Measurements from ENCODE around the gene ARID1B.

The ARID1B gene

DNA sequence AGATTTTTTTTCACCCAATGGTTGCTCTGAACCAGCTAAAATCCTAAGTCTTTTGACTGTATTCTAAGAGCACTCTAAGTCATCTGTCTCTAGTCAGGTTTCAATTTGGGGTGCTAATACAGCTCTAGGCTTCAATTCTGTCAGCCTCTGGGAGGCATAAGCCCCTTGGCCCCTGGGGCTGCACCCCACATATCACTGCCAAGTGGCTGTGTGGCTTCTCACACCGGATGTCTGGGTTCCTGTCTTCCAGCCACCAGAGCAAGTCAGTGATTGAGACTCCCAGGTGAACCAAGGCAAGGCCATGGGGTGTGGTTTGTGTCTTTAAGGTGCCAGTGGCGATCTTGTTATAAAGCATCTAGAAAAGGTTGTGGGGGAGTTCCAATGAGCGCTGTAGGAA, 409.6 kb downstream of the ARID1B start:
- Histone ChIP-seq H3F3A (ENCODE audit: insufficient read depth) (no peaks in the 10 kb centered on the region), H3K4me2 (ENCODE audit: low read depth, low read length, poor library complexity, severe bottlenecking) (no peak overlapping the region), H3K36me3 (ENCODE audit: low read length) (peaks cover 13% of the 10 kb centered on the region; the same call in 1 of the 2 replicates), H3K27ac (ENCODE audit: low read depth, low read length) (no peak overlapping the region), H2AFZ (ENCODE audit: low read depth, low read length, severe bottlenecking) (no peak overlapping the region), H4K20me1 (ENCODE audit: low read depth, low read length) (no peaks in the 10 kb centered on the region), H3K9me3 (ENCODE audit: insufficient read depth, low read length) (no peaks in the 10 kb centered on the region), H3K79me2 (ENCODE audit: insufficient read depth, low read length) (no peaks in the 10 kb centered on the region), H3K9me2 (replicated peaks; ENCODE audit: insufficient read depth, low read length) (no peaks in the 10 kb centered on the region), H3K27me3 (ENCODE audit: low read length) (no peaks in the 10 kb centered on the region), H3K4me3 (ENCODE audit: insufficient read depth, low read length, poor library complexity, severe bottlenecking) (no peak overlapping the region), H3K9ac (ENCODE audit: low read length) (no peak overlapping the region)
- TF ChIP-seq, protein P1, sequence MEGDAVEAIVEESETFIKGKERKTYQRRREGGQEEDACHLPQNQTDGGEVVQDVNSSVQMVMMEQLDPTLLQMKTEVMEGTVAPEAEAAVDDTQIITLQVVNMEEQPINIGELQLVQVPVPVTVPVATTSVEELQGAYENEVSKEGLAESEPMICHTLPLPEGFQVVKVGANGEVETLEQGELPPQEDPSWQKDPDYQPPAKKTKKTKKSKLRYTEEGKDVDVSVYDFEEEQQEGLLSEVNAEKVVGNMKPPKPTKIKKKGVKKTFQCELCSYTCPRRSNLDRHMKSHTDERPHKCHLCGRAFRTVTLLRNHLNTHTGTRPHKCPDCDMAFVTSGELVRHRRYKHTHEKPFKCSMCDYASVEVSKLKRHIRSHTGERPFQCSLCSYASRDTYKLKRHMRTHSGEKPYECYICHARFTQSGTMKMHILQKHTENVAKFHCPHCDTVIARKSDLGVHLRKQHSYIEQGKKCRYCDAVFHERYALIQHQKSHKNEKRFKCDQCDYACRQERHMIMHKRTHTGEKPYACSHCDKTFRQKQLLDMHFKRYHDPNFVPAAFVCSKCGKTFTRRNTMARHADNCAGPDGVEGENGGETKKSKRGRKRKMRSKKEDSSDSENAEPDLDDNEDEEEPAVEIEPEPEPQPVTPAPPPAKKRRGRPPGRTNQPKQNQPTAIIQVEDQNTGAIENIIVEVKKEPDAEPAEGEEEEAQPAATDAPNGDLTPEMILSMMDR (IDR thresholded peaks at IDR 0.05; ENCODE audit: insufficient read depth, low read length, poor library complexity, severe bottlenecking) = no peak
- TF ChIP-seq EZH2phosphoT487 (conservative IDR thresholded peaks at IDR 0.05; ENCODE audit: low read length) = no peak

DNA sequence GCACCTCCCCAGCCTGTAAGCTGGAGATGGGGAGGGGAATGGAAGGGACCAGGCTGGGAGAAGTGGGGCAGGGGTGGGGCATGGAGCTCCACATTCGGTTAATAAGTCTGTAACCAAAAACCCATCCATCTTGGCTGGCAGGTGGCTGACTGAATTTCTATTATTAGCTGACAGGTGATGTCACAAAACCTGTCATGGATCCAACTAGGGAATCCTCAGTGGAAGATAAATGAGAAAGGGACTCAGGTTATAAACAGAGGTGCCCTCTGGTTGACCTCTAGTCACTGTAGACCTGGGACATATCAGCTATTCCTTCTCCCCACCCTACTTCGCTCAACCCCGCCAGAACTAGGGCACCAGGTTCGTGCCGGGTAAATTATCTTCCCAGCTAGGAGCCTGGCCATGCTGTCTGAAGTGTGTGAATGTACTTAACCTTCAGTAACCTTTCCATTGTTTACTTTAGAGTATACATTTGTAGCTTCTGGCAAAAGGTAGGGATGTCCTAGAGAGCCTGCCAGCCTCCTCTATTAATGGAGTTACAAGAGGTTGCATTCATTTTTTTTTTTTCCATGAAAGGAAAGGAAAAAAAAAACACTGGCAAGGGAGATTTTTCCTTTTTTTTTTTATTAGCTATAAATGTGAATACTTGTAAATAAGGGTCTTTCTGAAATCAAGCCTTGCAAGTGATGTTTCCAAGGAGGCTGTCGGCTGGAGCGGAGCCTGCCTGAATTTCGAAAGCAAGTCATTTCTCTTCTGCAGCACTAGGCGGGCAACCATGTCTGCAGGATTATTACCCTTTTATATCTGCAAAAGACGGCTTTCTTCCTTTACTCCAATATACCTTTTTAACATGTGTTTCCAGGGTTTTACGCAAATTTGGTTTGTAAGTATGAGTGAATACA, 410.3 kb downstream of the ARID1B start:
- H3K4me2 ChIP-seq (ENCODE audit: low read depth, low read length, poor library complexity, severe bottlenecking) = no peak overlapping the region
- H3K36me3 ChIP-seq (ENCODE audit: low read length) = peaks cover 16% of the 10 kb centered on the region; the same call in 1 of the 2 replicates
- H3K79me2 ChIP-seq (ENCODE audit: insufficient read depth, low read length) = no peaks in the 10 kb centered on the region
- no peaks in the 10 kb centered on the region for H4K20me1 ChIP-seq (ENCODE audit: low read depth, low read length)
- no peak overlapping the region for H3K9ac ChIP-seq (ENCODE audit: low read length)
- no peak overlapping the region for H2AFZ ChIP-seq (ENCODE audit: low read depth, low read length, severe bottlenecking)
- no peaks in the 10 kb centered on the region for H3K27me3 ChIP-seq (ENCODE audit: low read length)
- no peaks in the 10 kb centered on the region for H3K9me3 ChIP-seq (ENCODE audit: insufficient read depth, low read length)
- no peaks in the 10 kb centered on the region for H3K9me2 ChIP-seq (replicated peaks; ENCODE audit: insufficient read depth, low read length)
- H3K4me3 ChIP-seq (ENCODE audit: insufficient read depth, low read length, poor library complexity, severe bottlenecking) = no peak overlapping the region
- H3F3A ChIP-seq (ENCODE audit: insufficient read depth) = no peaks in the 10 kb centered on the region
- no peak overlapping the region for H3K27ac ChIP-seq (ENCODE audit: low read depth, low read length)
- no peak for TF ChIP-seq EZH2phosphoT487 (conservative IDR thresholded peaks at IDR 0.05; ENCODE audit: low read length)
- TF ChIP-seq, protein P1 (IDR thresholded peaks at IDR 0.05; ENCODE audit: insufficient read depth, low read length, poor library complexity, severe bottlenecking) = no peak

DNA sequence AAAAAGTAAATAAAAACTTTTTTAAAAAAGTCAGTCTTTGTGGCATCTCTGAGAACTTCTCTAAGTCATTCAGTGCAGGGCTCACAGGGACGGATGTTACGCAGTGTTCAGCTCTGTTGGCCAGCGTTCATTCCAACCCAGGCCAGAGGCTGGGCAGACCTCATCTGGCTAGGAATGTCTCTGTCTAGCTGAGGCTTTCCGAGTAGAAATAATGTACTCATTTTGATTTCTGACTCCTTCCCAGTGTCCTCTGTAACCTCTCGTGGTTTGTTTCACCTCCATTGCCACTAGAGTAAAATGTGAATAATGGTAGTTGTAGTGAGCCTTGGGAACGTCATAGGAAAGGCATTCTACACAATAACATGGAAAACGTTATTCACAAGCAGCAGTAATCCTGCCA, 411.0 kb downstream of the ARID1B start:
- no peaks in the 10 kb centered on the region for H3K9me2 ChIP-seq (replicated peaks; ENCODE audit: insufficient read depth, low read length)
- H3K79me2 ChIP-seq (ENCODE audit: insufficient read depth, low read length) = no peaks in the 10 kb centered on the region
- H3K4me2 ChIP-seq (ENCODE audit: low read depth, low read length, poor library complexity, severe bottlenecking) = no peak overlapping the region
- H3K36me3 ChIP-seq (ENCODE audit: low read length) = peaks cover 16% of the 10 kb centered on the region; the same call in 1 of the 2 replicates
- no peak overlapping the region for H3K27ac ChIP-seq (ENCODE audit: low read depth, low read length)
- H2AFZ ChIP-seq (ENCODE audit: low read depth, low read length, severe bottlenecking) = no peak overlapping the region
- no peaks in the 10 kb centered on the region for H4K20me1 ChIP-seq (ENCODE audit: low read depth, low read length)
- H3K9ac ChIP-seq (ENCODE audit: low read length) = no peak overlapping the region
- H3F3A ChIP-seq (ENCODE audit: insufficient read depth) = no peaks in the 10 kb centered on the region
- TF ChIP-seq EZH2phosphoT487 (conservative IDR thresholded peaks at IDR 0.05; ENCODE audit: low read length) = no peak
- no peaks in the 10 kb centered on the region for H3K27me3 ChIP-seq (ENCODE audit: low read length)
- no peaks in the 10 kb centered on the region for H3K9me3 ChIP-seq (ENCODE audit: insufficient read depth, low read length)
- H3K4me3 ChIP-seq (ENCODE audit: insufficient read depth, low read length, poor library complexity, severe bottlenecking) = no peak overlapping the region

DNA sequence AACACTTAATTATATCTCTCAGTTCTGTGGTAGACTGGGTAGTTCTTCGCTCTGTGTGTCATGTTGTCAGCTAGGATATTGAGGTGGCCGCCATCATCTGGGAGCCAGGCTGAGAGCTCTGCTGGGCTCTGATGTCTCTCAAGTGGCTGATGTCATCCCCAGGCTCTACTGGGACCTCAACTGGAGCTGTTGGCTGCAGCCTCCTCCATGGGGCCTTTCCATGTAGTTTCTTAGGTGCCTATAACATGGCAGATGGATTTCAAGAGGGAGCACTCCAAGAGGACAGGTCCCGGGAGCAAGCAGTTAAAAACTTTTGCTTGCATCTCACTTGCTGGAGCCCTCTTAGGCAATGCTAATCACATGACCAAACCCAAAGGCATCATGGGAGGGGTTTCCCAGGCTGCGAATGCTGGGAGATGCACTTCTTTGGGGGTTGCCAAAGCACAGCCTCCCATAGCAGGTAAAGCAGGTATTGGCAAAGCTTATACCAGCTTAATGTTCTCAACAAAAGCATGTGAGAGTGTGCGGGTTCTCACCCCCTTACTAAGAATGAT, 416.3 kb downstream of the ARID1B start:
- H3F3A ChIP-seq (ENCODE audit: insufficient read depth) = no peaks in the 10 kb centered on the region
- no peak overlapping the region for H2AFZ ChIP-seq (ENCODE audit: low read depth, low read length, severe bottlenecking)
- no peaks in the 10 kb centered on the region for H3K27me3 ChIP-seq (ENCODE audit: low read length)
- H3K79me2 ChIP-seq (ENCODE audit: insufficient read depth, low read length) = no peaks in the 10 kb centered on the region
- H4K20me1 ChIP-seq (ENCODE audit: low read depth, low read length) = no peaks in the 10 kb centered on the region
- no peak overlapping the region for H3K9ac ChIP-seq (ENCODE audit: low read length)
- H3K4me3 ChIP-seq (ENCODE audit: insufficient read depth, low read length, poor library complexity, severe bottlenecking) = no peak overlapping the region
- H3K36me3 ChIP-seq (ENCODE audit: low read length) = peaks cover 20% of the 10 kb centered on the region; the same call in 1 of the 2 replicates
- H3K4me2 ChIP-seq (ENCODE audit: low read depth, low read length, poor library complexity, severe bottlenecking) = no peak overlapping the region
- TF ChIP-seq, protein P1 (IDR thresholded peaks at IDR 0.05; ENCODE audit: insufficient read depth, low read length, poor library complexity, severe bottlenecking) = no peak
- TF ChIP-seq EZH2phosphoT487 (conservative IDR thresholded peaks at IDR 0.05; ENCODE audit: low read length) = no peak
- no peaks in the 10 kb centered on the region for H3K9me3 ChIP-seq (ENCODE audit: insufficient read depth, low read length)
- H3K9me2 ChIP-seq (replicated peaks; ENCODE audit: insufficient read depth, low read length) = no peaks in the 10 kb centered on the region
- no peak overlapping the region for H3K27ac ChIP-seq (ENCODE audit: low read depth, low read length)
